ENCODE measurements around the gene CMC4. TPM values are rescaled to one million over a fixed set of nuclear protein-coding genes. Genes with fewer than 3 reads are reported as not detected.

The CMC4 gene
- total RNA-seq, 1 donor from 2014 or later = 6.2 TPM

- H3K36me3 Mint-ChIP-seq = peaks cover 8% of the 10 kb centered on the region
- DNase-seq (ENCODE audit: low spot score in 2 of 2, unreplicated experiment in 2 of 2) = no peak
- H3K9me3 Mint-ChIP-seq = peaks cover 16% of the 10 kb centered on the region
- H3K27ac Mint-ChIP-seq = no peak overlapping the region
- H3K4me3 Mint-ChIP-seq = no peak overlapping the region
- no peaks in the 10 kb centered on the region for H3K4me1 Mint-ChIP-seq
- no peaks in the 10 kb centered on the region for H3K27me3 Mint-ChIP-seq (ENCODE audit: low read depth)
- no peak for TF ChIP-seq CTCF (IDR thresholded peaks at IDR 0.05; ENCODE audit: unreplicated experiment)
Observed at GRCh38 chrX:155052738-155053498, 18.0 kb downstream of the CMC4 start.

- no peak for DNase-seq (ENCODE audit: low spot score in 2 of 2, unreplicated experiment in 2 of 2)
- peak; percentile 25 for TF ChIP-seq CTCF (IDR thresholded peaks at IDR 0.05; ENCODE audit: unreplicated experiment)
- Mint-ChIP-seq H3K36me3 (peaks cover 6% of the 10 kb centered on the region), H3K4me3 (no peak overlapping the region), H3K9me3 (peaks cover 23% of the 10 kb centered on the region), H3K27me3 (ENCODE audit: low read depth) (no peaks in the 10 kb centered on the region), H3K27ac (no peak overlapping the region), H3K4me1 (no peaks in the 10 kb centered on the region)
Observed at GRCh38 chrX:155048977-155049619, 21.8 kb downstream of the CMC4 start.

- Mint-ChIP-seq H3K9me3 (peaks cover 35% of the 10 kb centered on the region), H3K27ac (no peak overlapping the region), H3K4me1 (no peaks in the 10 kb centered on the region), H3K27me3 (ENCODE audit: low read depth) (no peaks in the 10 kb centered on the region), H3K36me3 (peaks cover 10% of the 10 kb centered on the region), H3K4me3 (no peak overlapping the region)
- no peak for TF ChIP-seq CTCF (IDR thresholded peaks at IDR 0.05; ENCODE audit: unreplicated experiment)
- no peak for DNase-seq (ENCODE audit: low spot score in 2 of 2, unreplicated experiment in 2 of 2)
Observed at GRCh38 chrX:155046811-155047528, 24.0 kb downstream of the CMC4 start.

GRCh38 chrX:155046129-155046810 lies 24.7 kb downstream of the CMC4 start:
- no peak for TF ChIP-seq CTCF (IDR thresholded peaks at IDR 0.05; ENCODE audit: unreplicated experiment)
- DNase-seq (ENCODE audit: low spot score in 2 of 2, unreplicated experiment in 2 of 2) = no peak
- no peaks in the 10 kb centered on the region for H3K27me3 Mint-ChIP-seq (ENCODE audit: low read depth)
- H3K4me1 Mint-ChIP-seq = no peaks in the 10 kb centered on the region
- peaks cover 29% of the 10 kb centered on the region for H3K9me3 Mint-ChIP-seq
- no peak overlapping the region for H3K4me3 Mint-ChIP-seq
- H3K27ac Mint-ChIP-seq = no peak overlapping the region
- peaks cover 9% of the 10 kb centered on the region for H3K36me3 Mint-ChIP-seq

- H3K36me3 Mint-ChIP-seq = peaks cover 43% of the 10 kb centered on the region
- peaks cover 52% of the 10 kb centered on the region for H3K9me3 Mint-ChIP-seq
- no peaks in the 10 kb centered on the region for H3K27me3 Mint-ChIP-seq (ENCODE audit: low read depth)
- H3K4me1 Mint-ChIP-seq = no peaks in the 10 kb centered on the region
- H3K4me3 Mint-ChIP-seq = no peak overlapping the region
- DNase-seq (ENCODE audit: low spot score in 2 of 2, unreplicated experiment in 2 of 2) = no peak
- no peak overlapping the region for H3K27ac Mint-ChIP-seq
- no peak for TF ChIP-seq CTCF (IDR thresholded peaks at IDR 0.05; ENCODE audit: unreplicated experiment)
Observed at GRCh38 chrX:155035688-155036087, 35.2 kb downstream of the CMC4 start.

Measured in mesothelial cell of epicardium (in vitro differentiated cells).